GM12891 (cell line): ENCODE measurements around the gene ULK2.

Source experiments
- DNase-seq: peaks from one replicate; pipeline ENCODE4 v3.0.0; 2011; ENCODE audit warnings: low spot score; ENCODE audit not compliant: insufficient read length
- FAIRE-seq: peaks from 2 replicates; lab custom pipeline; 2011; peaks lifted over from hg19 to GRCh38; lab: Jason Lieb, UNC
- PAX5 ChIP-seq: IDR thresholded peaks from 2 replicates; pipeline ENCODE4 v1.6.1; 2011; ENCODE audit warnings: low read length, moderate library complexity, mild to moderate bottlenecking; ENCODE audit not compliant: insufficient read depth, severe bottlenecking
- POLR2A ChIP-seq: IDR thresholded peaks from 2 replicates; pipeline ENCODE4 v1.6.1; 2011; ENCODE audit warnings: low read depth, low read length, control low read depth
- POLR2AphosphoS5 ChIP-seq: IDR thresholded peaks from 2 replicates; pipeline ENCODE4 v1.6.1; 2011; ENCODE audit warnings: low read depth, low read length, control low read depth
- POU2F2 ChIP-seq: IDR thresholded peaks from 2 replicates; pipeline ENCODE4 v1.6.1; 2011; ENCODE audit warnings: low read depth, mild to moderate bottlenecking, control low read depth, low read length, moderate library complexity
- SPI1 ChIP-seq: IDR thresholded peaks from 2 replicates; pipeline ENCODE4 v1.6.1; 2011; ENCODE audit warnings: low read depth, low read length, control low read depth
- TAF1 ChIP-seq: IDR thresholded peaks from 2 replicates; pipeline ENCODE4 v1.6.1; 2011; ENCODE audit warnings: low read depth, low read length, control low read depth

Gene ULK2

GRCh38 chr17:19729900-19730299 is 137.8 kb downstream of the ULK2 start:
- no peak for TF ChIP-seq POLR2AphosphoS5
- no peak for TF ChIP-seq PAX5
- TF ChIP-seq TAF1, result no peak
- TF ChIP-seq SPI1, result no peak
- no peak for TF ChIP-seq POU2F2
- TF ChIP-seq POLR2A, result no peak
- FAIRE-seq, result no peak
- DNase-seq, result no peak

GRCh38 chr17:19728084-19728495 is 139.6 kb downstream of the ULK2 start:
- FAIRE-seq (no peak), DNase-seq (no peak)
- TF ChIP-seq TAF1 (no peak), SPI1 (no peak), PAX5 (no peak), POLR2AphosphoS5 (no peak), POU2F2 (no peak)

- no peak for FAIRE-seq
These were observed 140.1 kb downstream of the ULK2 start for GRCh38 chr17:19727501-19728078.

GRCh38 chr17:19726631-19727376 is 140.9 kb downstream of the ULK2 start:
- FAIRE-seq, result no peak
- no peak for TF ChIP-seq POLR2A
- no peak for TF ChIP-seq TAF1
- no peak for TF ChIP-seq PAX5
- no peak for TF ChIP-seq SPI1
- no peak for TF ChIP-seq POLR2AphosphoS5
- no peak for DNase-seq

More at GRCh38 chr17:19727501-19728078, 140.1 kb downstream of the ULK2 start:
- TF ChIP-seq POLR2AphosphoS5, result no peak
- TF ChIP-seq TAF1, result no peak
- no peak for TF ChIP-seq PAX5
- no peak for TF ChIP-seq SPI1
- TF ChIP-seq POLR2A, result no peak
- no peak for TF ChIP-seq POU2F2
- no peak for DNase-seq

GRCh38 chr17:19725486-19725885 is 142.2 kb downstream of the ULK2 start:
- TF ChIP-seq POU2F2 (no peak), TAF1 (no peak), PAX5 (no peak), POLR2AphosphoS5 (no peak), SPI1 (no peak), POLR2A (no peak)
- FAIRE-seq (no peak), DNase-seq (no peak)

- DNase-seq (peak; percentile 59), FAIRE-seq (peak; percentile 45)
- TF ChIP-seq TAF1 (no peak), PAX5 (no peak), POLR2A (no peak), SPI1 (no peak), POLR2AphosphoS5 (no peak), POU2F2 (no peak)
These were observed 143.0 kb downstream of the ULK2 start for GRCh38 chr17:19724501-19725420.

GRCh38 chr17:19723964-19724363 is 143.8 kb downstream of the ULK2 start:
- DNase-seq, result no peak
- FAIRE-seq, result no peak
- TF ChIP-seq PAX5, result no peak
- no peak for TF ChIP-seq POU2F2
- TF ChIP-seq POLR2A, result no peak
- TF ChIP-seq TAF1, result no peak
- no peak for TF ChIP-seq POLR2AphosphoS5
- TF ChIP-seq SPI1, result no peak
